LHCN-M2 (cell line): Measurements from ENCODE around the gene CSPG4. TPM values are rescaled to one million over a fixed set of nuclear protein-coding genes. Genes with fewer than 3 reads are reported as not detected.
A peak's percentile ranks its signal among the peaks of the same experiment; 100 is the strongest.

Experiments used
- DNase-seq: peaks from one replicate; pipeline ENCODE4 v3.0.0-alpha.2; 2012; ENCODE audit warnings: low read depth
- total RNA-seq: library from RNA; depleted of rRNA; stranded (reverse); fragments of >200 nt; gene quantifications from 2 replicates; pipeline ENCODE4 v1.2.3, GENCODE V29; 2014; rRNA removed

The CSPG4 gene
- total RNA-seq, 1 experiment from 2014 or later = 16.4 TPM

DNA sequence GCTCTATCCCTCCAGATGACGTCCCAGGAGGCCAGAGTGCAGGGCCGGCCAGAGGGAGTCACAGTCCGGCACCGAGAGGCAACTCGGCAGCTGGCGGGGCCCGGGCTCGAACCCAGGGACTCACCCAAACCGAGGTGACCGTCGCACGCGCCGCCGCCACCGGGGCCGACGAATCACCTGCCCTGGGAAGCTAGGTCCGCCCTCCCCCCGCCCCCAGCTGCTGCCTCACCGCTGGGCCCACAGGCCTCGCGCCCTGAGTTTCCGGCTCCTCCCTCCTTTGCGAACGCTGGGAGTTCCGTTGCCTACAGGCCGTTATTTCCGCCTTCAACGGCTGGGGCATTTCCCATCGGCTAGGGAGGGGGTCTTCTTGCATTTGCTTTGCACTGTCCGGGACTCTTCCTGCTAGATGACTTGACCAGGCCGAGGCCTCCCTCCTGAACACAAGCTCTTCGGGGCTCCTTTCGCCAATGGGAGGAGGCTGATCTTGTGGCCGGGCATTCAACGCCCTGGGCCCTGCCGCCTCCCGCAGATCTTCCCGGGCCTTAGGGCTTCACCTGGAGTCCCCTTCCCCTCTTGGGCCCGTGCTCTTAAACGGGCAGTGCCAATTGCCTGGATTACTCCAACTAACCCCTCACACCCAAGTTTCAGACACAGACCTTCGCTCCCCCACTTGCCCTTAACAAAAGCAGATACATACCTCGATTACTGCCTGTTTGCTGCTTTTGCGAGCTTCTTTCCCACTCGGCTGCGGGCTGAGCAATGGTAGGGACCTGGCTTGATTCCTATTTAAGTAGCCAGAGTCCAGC lies 86.9 kb downstream of the CSPG4 start, which contains the start of gene SNUPN:
Gene SNUPN, minus strand, starts transcription at position 184 of the 806 bp plus-strand sequence. CDS start 4,674 bp downstream, outside the sequence.
- peak; percentile 89 for DNase-seq

Other genes starting within 250 kb of the CSPG4 start
- 23.5 and 25.0 TPM in 2 replicates for gene PTPN9, start 133.5 kb downstream of the CSPG4 start, total RNA-seq
- gene SNUPN, start 87.1 kb downstream of the CSPG4 start, total RNA-seq = 34.3 and 43.9 TPM in 2 replicates
- 155 and 164 TPM in 2 replicates for gene IMP3, start 72.6 kb downstream of the CSPG4 start, total RNA-seq
- 15.5 and 18.3 TPM in 2 replicates for gene SNX33, start 64.9 kb downstream of the CSPG4 start, total RNA-seq
- 59.4 and 60.6 TPM in 2 replicates for gene UBE2Q2, start 130.6 kb upstream of the CSPG4 start, total RNA-seq
- 40.3 and 46.3 TPM in 2 replicates for gene FBXO22, start 191.0 kb upstream of the CSPG4 start, total RNA-seq